SK-N-SH treated with all-trans-retinoic acid at 6 μM for 48 hours (cell line): ENCODE measurements around the gene COPE.

Source experiments
- CSDC2 ChIP-seq: fragments of 250-450 bp; sonication (Bioruptor Pico); IDR thresholded peaks from 2 replicates; pipeline ENCODE4 v1.5.0; 2020; ENCODE audit warnings: mild to moderate bottlenecking, moderate library complexity
- PATZ1 ChIP-seq: fragments of 250-450 bp; sonication (Bioruptor Pico); IDR thresholded peaks from 2 replicates; pipeline ENCODE4 v1.8.0; 2020; ENCODE audit warnings: mild to moderate bottlenecking, moderate library complexity, borderline replicate concordance
- POU6F1 ChIP-seq: fragments of 250-450 bp; sonication (Bioruptor Pico); IDR thresholded peaks from 2 replicates; pipeline ENCODE4 v1.8.0; 2021; ENCODE audit warnings: low read depth, mild to moderate bottlenecking, moderate library complexity, borderline replicate concordance
- RARB ChIP-seq: fragments of 250-450 bp; sonication (Bioruptor Pico); IDR thresholded peaks from 2 replicates; pipeline ENCODE4 v1.8.0; 2021; ENCODE audit warnings: mild to moderate bottlenecking, moderate library complexity
- SNAI2 ChIP-seq: fragments of 250-450 bp; sonication (Bioruptor Pico); IDR thresholded peaks from 2 replicates; pipeline ENCODE4 v1.5.0; 2020; ENCODE audit warnings: mild to moderate bottlenecking, moderate library complexity
- ZC3H10 ChIP-seq: fragments of 250-450 bp; sonication (Bioruptor Pico); IDR thresholded peaks from 2 replicates; pipeline ENCODE4 v1.5.1; 2021; ENCODE audit warnings: mild to moderate bottlenecking, moderate library complexity
- TF ChIP-seq, protein P1 (sequence below): fragments of 250-450 bp; sonication (Bioruptor Pico); IDR thresholded peaks from 2 replicates; pipeline ENCODE4 v1.5.1; 2020; ENCODE audit warnings: low read depth, mild to moderate bottlenecking, moderate library complexity

DNA sequence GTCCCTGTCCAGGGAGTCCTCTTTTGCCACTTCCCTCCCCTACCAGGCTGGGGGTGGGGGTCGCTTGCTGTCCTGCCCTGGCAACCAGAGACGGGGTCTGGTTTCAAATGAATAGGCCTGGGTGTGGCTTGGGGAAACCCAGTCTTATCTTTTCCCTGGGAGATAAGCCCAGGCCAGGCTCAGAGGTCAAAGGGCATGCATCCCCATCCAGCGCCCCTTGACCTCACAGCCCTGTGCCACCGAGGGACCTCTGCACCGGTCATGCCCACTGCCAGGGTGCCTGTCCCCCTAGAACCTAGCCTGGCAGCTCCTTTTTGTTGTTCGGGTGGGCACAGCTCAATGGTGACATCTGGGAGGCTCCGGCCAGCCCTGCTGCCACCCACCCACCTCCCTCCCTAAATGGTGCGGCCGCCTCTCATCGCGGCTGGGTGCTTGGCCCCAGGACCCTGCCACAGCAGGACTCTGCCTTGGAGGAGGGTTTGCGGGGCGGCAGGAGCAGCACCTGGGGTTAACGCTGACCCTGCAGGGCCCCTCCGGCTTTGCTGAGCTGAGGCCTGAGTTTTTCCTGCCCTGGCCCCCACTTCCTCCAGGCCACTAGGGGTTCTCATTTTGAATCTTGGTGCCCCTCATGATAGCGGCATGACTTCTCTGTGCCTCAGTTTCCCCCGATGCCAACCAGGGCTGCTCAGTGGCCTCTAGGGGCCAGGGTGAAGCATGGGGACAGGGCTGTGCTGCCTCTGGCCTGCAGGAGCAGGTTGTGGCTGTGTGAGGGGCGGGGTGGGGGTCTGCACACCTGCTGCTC is 20.4 kb downstream of the COPE start:
- TF ChIP-seq RARB (CRISPR knock-in tag) (no peak), ZC3H10 (CRISPR knock-in tag) (no peak), CSDC2 (CRISPR knock-in tag) (no peak), PATZ1 (CRISPR knock-in tag) (no peak), SNAI2 (CRISPR knock-in tag) (no peak), POU6F1 (no peak)
- TF ChIP-seq, protein P1, sequence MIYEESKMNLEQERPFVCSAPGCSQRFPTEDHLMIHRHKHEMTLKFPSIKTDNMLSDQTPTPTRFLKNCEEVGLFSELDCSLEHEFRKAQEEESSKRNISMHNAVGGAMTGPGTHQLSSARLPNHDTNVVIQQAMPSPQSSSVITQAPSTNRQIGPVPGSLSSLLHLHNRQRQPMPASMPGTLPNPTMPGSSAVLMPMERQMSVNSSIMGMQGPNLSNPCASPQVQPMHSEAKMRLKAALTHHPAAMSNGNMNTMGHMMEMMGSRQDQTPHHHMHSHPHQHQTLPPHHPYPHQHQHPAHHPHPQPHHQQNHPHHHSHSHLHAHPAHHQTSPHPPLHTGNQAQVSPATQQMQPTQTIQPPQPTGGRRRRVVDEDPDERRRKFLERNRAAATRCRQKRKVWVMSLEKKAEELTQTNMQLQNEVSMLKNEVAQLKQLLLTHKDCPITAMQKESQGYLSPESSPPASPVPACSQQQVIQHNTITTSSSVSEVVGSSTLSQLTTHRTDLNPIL (CRISPR knock-in tag) = no peak
